Effector CD4-positive, alpha-beta T cell (primary cell): ENCODE results near the gene PLSCR4. TPM values are rescaled to one million over a fixed set of nuclear protein-coding genes. Genes with fewer than 3 reads are reported as not detected.
"Not testable (repeated sequence)": the region's sequence is repeated elsewhere in the genome, so short reads cannot be mapped to it uniquely, and the experiment has no call there.

Experiments
- DNase-seq: peaks from one replicate; pipeline ENCODE4 v3.0.0-alpha.2; 2020
- total RNA-seq: gene quantifications from one replicate; lab custom pipeline; 2026; lab: John Stamatoyannopoulos, UW

The PLSCR4 gene
- total RNA-seq, result not detected

GRCh38 chr3:146250449-146251382 is at the start of gene PLSCR4:
TSS of gene PLSCR4 (minus strand) at chr3:146251105. CDS start at chr3:146222071, 29,034 bp downstream.
- DNase-seq, result no peak

GRCh38 chr3:146293401-146293800 is 42.5 kb upstream of the PLSCR4 start:
- not testable (repeated sequence) for DNase-seq

- DNase-seq, result no peak
These were observed 33.0 kb upstream of the PLSCR4 start for GRCh38 chr3:146283781-146284445.

- DNase-seq, result no peak
These were observed 30.0 kb upstream of the PLSCR4 start for GRCh38 chr3:146280864-146281263.

GRCh38 chr3:146279951-146280350 is 29.0 kb upstream of the PLSCR4 start:
- DNase-seq, result no peak

GRCh38 chr3:146279013-146279412 is 28.1 kb upstream of the PLSCR4 start:
- DNase-seq, result no peak

GRCh38 chr3:146277953-146278631 is 27.2 kb upstream of the PLSCR4 start:
- no peak for DNase-seq

GRCh38 chr3:146275476-146275875 is 24.6 kb upstream of the PLSCR4 start:
- DNase-seq, result no peak

GRCh38 chr3:146274833-146275232 is 23.9 kb upstream of the PLSCR4 start:
- no peak for DNase-seq

- no peak for DNase-seq
These were observed 23.0 kb upstream of the PLSCR4 start for GRCh38 chr3:146273721-146274407.

- no peak for DNase-seq
These were observed 20.3 kb upstream of the PLSCR4 start for GRCh38 chr3:146271180-146271579.

GRCh38 chr3:146269271-146269670 is 18.4 kb upstream of the PLSCR4 start:
- no peak for DNase-seq

GRCh38 chr3:146268535-146269219 is 17.8 kb upstream of the PLSCR4 start:
- no peak for DNase-seq

GRCh38 chr3:146265720-146266119 is 14.8 kb upstream of the PLSCR4 start:
- no peak for DNase-seq

GRCh38 chr3:146262371-146263110 is 11.6 kb upstream of the PLSCR4 start:
- DNase-seq, result no peak

- DNase-seq, result no peak
These were observed 9.1 kb upstream of the PLSCR4 start for GRCh38 chr3:146259880-146260589.

GRCh38 chr3:146256851-146257486 is 6.1 kb upstream of the PLSCR4 start:
- no peak for DNase-seq

GRCh38 chr3:146252445-146252844 is 1.5 kb upstream of the PLSCR4 start:
- DNase-seq, result not testable (repeated sequence)

GRCh38 chr3:146249921-146250320 is 984 bp downstream of the PLSCR4 start:
- DNase-seq, result no peak

- no peak for DNase-seq
These were observed 3.0 kb downstream of the PLSCR4 start for GRCh38 chr3:146247911-146248310.
